GM23338 (cell line): Measurements from ENCODE around the gene C11orf24. TPM values are rescaled to one million over a fixed set of nuclear protein-coding genes. Genes with fewer than 3 reads are reported as not detected.
"Not testable (repeated sequence)": the region's sequence is repeated elsewhere in the genome, so short reads cannot be mapped to it uniquely, and the experiment has no call there.

Experiments used
- ATAC-seq: fragments of 200-7000 bp; cut with Tn5 transposase; 3 replicates; pipeline ENCODE4 v1.9.1; 2020
- DNase-seq: peaks from one replicate; pipeline ENCODE4 v3.0.0-alpha.2; 2015; ENCODE audit warnings: low spot score
- H2AFZ ChIP-seq: fragments of 200-600 bp; sonication (generic); 2 replicates; pipeline ENCODE4 v1.8.0; 2016; ENCODE audit warnings: antibody characterized with exemption, mild to moderate bottlenecking, moderate library complexity
- H3F3A ChIP-seq: fragments of 200-600 bp; sonication (generic); replicated peaks from 2 replicates; pipeline ENCODE4 v1.8.0; 2017; ENCODE audit warnings: antibody characterized with exemption, mixed run types, low read depth
- H3K27ac ChIP-seq: fragments of 200-600 bp; sonication (generic); 2 replicates; pipeline ENCODE4 v1.6.1; 2016; ENCODE audit warnings: low read depth
- H3K27me3 ChIP-seq: fragments of 200-600 bp; sonication (generic); 2 replicates; pipeline ENCODE4 v1.8.0; 2016; ENCODE audit warnings: mild to moderate bottlenecking, mixed run types, moderate library complexity; ENCODE audit not compliant: insufficient read depth
- H3K36me3 ChIP-seq: fragments of 200-600 bp; sonication (generic); 2 replicates; pipeline ENCODE4 v1.8.0; 2016; ENCODE audit warnings: mild to moderate bottlenecking; ENCODE audit not compliant: insufficient read depth
- H3K4me1 ChIP-seq: fragments of 200-600 bp; sonication (generic); 2 replicates; pipeline ENCODE4 v1.8.0; 2016; ENCODE audit warnings: mild to moderate bottlenecking, moderate library complexity; ENCODE audit not compliant: insufficient read depth
- H3K4me2 ChIP-seq: fragments of 200-600 bp; sonication (generic); 2 replicates; pipeline ENCODE4 v1.7.1; 2017; ENCODE audit warnings: mixed run types
- H3K4me3 ChIP-seq: fragments of 200-600 bp; sonication (generic); 2 replicates; pipeline ENCODE4 v1.6.1; 2016; ENCODE audit warnings: mixed run types
- H3K79me2 ChIP-seq: fragments of 200-600 bp; sonication (generic); replicated peaks from 2 replicates; pipeline ENCODE4 v1.8.0; 2017; ENCODE audit warnings: mild to moderate bottlenecking; ENCODE audit not compliant: insufficient read depth
- H3K9me2 ChIP-seq: fragments of 200-600 bp; sonication (generic); 2 replicates; pipeline ENCODE4 v1.8.0; 2017; ENCODE audit not compliant: insufficient read depth
- H4K20me1 ChIP-seq: fragments of 200-600 bp; sonication (generic); replicated peaks from 2 replicates; pipeline ENCODE4 v1.8.0; 2017; ENCODE audit warnings: mild to moderate bottlenecking; ENCODE audit not compliant: insufficient read depth
- H3K27ac Mint-ChIP-seq: 2 replicates; pipeline ENCODE4 v1.8.0; 2020; ENCODE audit warnings: inconsistent platforms, mild to moderate bottlenecking, moderate library complexity, mixed read lengths
- H3K27me3 Mint-ChIP-seq: 3 replicates; pipeline ENCODE4 v1.8.0; 2022; ENCODE audit warnings: low read depth, mild to moderate bottlenecking, moderate library complexity, mixed read lengths, inconsistent platforms; ENCODE audit not compliant: insufficient read depth, poor library complexity
- H3K36me3 Mint-ChIP-seq: 3 replicates; pipeline ENCODE4 v1.8.0; 2021; ENCODE audit warnings: low read depth, mild to moderate bottlenecking, inconsistent platforms, moderate library complexity, mixed read lengths
- H3K4me1 Mint-ChIP-seq: 3 replicates; pipeline ENCODE4 v1.8.0; 2020; ENCODE audit warnings: mild to moderate bottlenecking, inconsistent platforms, mixed read lengths
- H3K4me3 Mint-ChIP-seq: 3 replicates; pipeline ENCODE4 v1.8.0; 2021; ENCODE audit warnings: moderate library complexity, mild to moderate bottlenecking, inconsistent platforms, mixed read lengths
- H3K9me3 Mint-ChIP-seq: 3 replicates; pipeline ENCODE4 v1.8.0; 2020; ENCODE audit warnings: moderate library complexity, mild to moderate bottlenecking, inconsistent platforms, mixed read lengths
- CREB1 ChIP-seq: fragments of 250-450 bp; sonication (Bioruptor Pico); IDR thresholded peaks from 2 replicates; pipeline ENCODE4 v1.5.0; 2020; ENCODE audit warnings: low read depth, mild to moderate bottlenecking, moderate library complexity
- EZH2 ChIP-seq: fragments of 200-600 bp; sonication (generic); IDR thresholded peaks from one replicate; pipeline ENCODE4 v1.8.0; 2017; ENCODE audit warnings: antibody characterized with exemption, mild to moderate bottlenecking, low read depth; ENCODE audit not compliant: unreplicated experiment
- EZH2phosphoT487 ChIP-seq: fragments of 200-600 bp; sonication (generic); IDR thresholded peaks from one replicate; pipeline ENCODE4 v1.8.1; 2018; ENCODE audit warnings: antibody characterized with exemption; ENCODE audit not compliant: unreplicated experiment
- JUNB ChIP-seq: IDR thresholded peaks from one replicate; pipeline ENCODE4 v1.6.1; 2016; ENCODE audit warnings: antibody characterized with exemption; ENCODE audit not compliant: unreplicated experiment
- NANOG ChIP-seq: IDR thresholded peaks from 2 replicates; pipeline ENCODE4 v1.6.1; 2016; ENCODE audit warnings: antibody characterized with exemption, borderline replicate concordance
- POLR2AphosphoS5 ChIP-seq: IDR thresholded peaks from 2 replicates; pipeline ENCODE4 v1.6.1; 2016; ENCODE audit warnings: antibody characterized with exemption, low read depth
- ZNF114 ChIP-seq: fragments of 250-450 bp; sonication (Bioruptor Pico); IDR thresholded peaks from 2 replicates; pipeline ENCODE4 v1.5.0; 2020; ENCODE audit warnings: mild to moderate bottlenecking, moderate library complexity
- ZNF331 ChIP-seq: fragments of 250-450 bp; sonication (Bioruptor Pico); IDR thresholded peaks from 2 replicates; pipeline ENCODE4 v1.5.0; 2020; ENCODE audit warnings: low read depth, mild to moderate bottlenecking, moderate library complexity
- polyA plus RNA-seq: library from polyadenylated mRNA; unstranded; fragments of >200 nt; fragmentation: Nextera tagmentation; extraction: Ambion mirVana; gene quantifications from 2 replicates; pipeline ENCODE4 v1.2.1, GENCODE V29; 2016
- total RNA-seq: library from RNA; depleted of rRNA; stranded (reverse); fragments of >200 nt; shearing (Covaris generic); gene quantifications from 2 replicates; pipeline ENCODE4 v1.2.3, GENCODE V29; 2014
- TF ChIP-seq, protein P1 (sequence below), 2 experiments: fragments of 200-600 bp in 1 of 2; sonication (generic) in 1 of 2; conservative IDR thresholded peaks; 2 replicates each; pipeline versions ENCODE4 v1.5.1 to v1.6.1; 2016 to 2017; ENCODE audit warnings: antibody characterized with exemption in 2 of 2, low read depth in 2 of 2, mild to moderate bottlenecking in 2 of 2, moderate library complexity in 1 of 2
- TF ChIP-seq, protein P2 (sequence below): IDR thresholded peaks from 2 replicates; pipeline ENCODE4 v1.6.1; 2016; ENCODE audit warnings: antibody characterized with exemption

The C11orf24 gene
- total and polyA plus RNA-seq, 2 experiments from 2014 or later, result 49.8 to 57.5 TPM

GRCh38 chr11:68300076-68300830 lies 28.5 kb upstream of the C11orf24 start:
- no peaks in the 10 kb centered on the region for H3K79me2 ChIP-seq
- no peaks in the 10 kb centered on the region for H3K27me3 ChIP-seq
- DNase-seq, result no peak
- Mint-ChIP-seq H3K36me3 (peaks cover 13% of the 10 kb centered on the region; the same call in 2 of the 3 replicates), H3K27me3 (peaks cover 7% of the 10 kb centered on the region), H3K27ac (no peak overlapping the region), H3K9me3 (peaks cover 22% of the 10 kb centered on the region), H3K4me1 (no peaks in the 10 kb centered on the region), H3K4me3 (no peak overlapping the region)
- H3K36me3 ChIP-seq, result no peaks in the 10 kb centered on the region
- H3K4me3 ChIP-seq, result no peak overlapping the region
- no peak overlapping the region for H2AFZ ChIP-seq
- ATAC-seq, result no peak
- H3K4me1 ChIP-seq, result no peaks in the 10 kb centered on the region
- H4K20me1 ChIP-seq, result no peaks in the 10 kb centered on the region
- no peak for TF ChIP-seq CREB1 (CRISPR knock-in tag)
- TF ChIP-seq, protein P1, sequence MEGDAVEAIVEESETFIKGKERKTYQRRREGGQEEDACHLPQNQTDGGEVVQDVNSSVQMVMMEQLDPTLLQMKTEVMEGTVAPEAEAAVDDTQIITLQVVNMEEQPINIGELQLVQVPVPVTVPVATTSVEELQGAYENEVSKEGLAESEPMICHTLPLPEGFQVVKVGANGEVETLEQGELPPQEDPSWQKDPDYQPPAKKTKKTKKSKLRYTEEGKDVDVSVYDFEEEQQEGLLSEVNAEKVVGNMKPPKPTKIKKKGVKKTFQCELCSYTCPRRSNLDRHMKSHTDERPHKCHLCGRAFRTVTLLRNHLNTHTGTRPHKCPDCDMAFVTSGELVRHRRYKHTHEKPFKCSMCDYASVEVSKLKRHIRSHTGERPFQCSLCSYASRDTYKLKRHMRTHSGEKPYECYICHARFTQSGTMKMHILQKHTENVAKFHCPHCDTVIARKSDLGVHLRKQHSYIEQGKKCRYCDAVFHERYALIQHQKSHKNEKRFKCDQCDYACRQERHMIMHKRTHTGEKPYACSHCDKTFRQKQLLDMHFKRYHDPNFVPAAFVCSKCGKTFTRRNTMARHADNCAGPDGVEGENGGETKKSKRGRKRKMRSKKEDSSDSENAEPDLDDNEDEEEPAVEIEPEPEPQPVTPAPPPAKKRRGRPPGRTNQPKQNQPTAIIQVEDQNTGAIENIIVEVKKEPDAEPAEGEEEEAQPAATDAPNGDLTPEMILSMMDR (conservative IDR thresholded peaks at IDR 0.05; ENCODE audit: low read depth in 2 of 2), result peak; percentile 24 to 31; a peak in 2 of 4 replicates
- H3K27ac ChIP-seq, result no peak overlapping the region
- no peak overlapping the region for H3K4me2 ChIP-seq
- no peaks in the 10 kb centered on the region for H3F3A ChIP-seq
- 0 out of 2 replicates have a peak, but pooled peaks cover 2% of the 10 kb centered on the region for H3K9me2 ChIP-seq

- H3K4me3 Mint-ChIP-seq, result not testable (repeated sequence)
These were observed 27.7 kb upstream of the C11orf24 start for GRCh38 chr11:68299517-68299879.

DNA sequence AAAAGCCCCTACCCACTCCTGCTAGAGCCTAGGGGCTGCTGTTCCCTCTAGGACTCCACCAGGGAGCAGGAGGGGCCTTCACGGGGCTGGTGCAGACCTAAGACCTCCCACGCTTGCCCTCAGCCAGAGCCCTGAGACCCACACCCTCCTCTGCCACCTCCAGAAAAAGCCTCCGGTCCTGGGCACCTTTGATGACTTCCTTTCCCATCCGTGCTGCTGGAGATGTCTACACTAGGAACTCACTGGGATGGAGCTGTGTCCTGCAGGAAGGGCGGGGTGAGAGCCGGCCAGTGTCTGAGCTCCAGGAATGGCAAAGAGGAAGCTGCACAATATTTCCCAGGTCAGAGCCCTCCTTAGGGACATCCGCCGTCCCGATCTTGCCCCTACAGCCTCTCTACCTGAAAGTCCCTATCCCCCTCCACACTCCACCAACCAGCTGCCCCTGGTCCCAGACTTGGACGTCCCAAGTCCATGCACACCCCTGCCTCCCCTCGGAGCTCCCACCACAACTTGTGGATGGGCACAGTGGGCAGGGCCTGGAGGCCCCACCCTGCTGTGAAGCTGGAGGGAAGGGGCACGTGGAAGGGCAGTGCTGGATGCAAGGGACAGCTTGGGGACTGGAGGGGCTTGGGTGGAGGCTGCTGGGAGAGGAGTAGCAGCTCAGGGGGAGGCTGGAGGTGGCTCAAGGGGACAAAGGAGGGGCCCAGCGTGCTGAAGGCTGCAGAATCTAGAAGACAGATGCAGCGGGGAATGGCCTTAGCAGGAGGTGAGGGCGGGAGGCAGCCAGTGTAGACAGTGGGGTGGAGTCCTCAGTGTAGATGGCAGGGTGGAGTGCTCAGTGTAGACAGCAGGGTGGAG lies 27.1 kb upstream of the C11orf24 start:
- H3K36me3 Mint-ChIP-seq, result peaks cover 9% of the 10 kb centered on the region; the same call in 2 of the 3 replicates
- peaks cover 9% of the 10 kb centered on the region for H3K9me3 Mint-ChIP-seq
- Histone ChIP-seq H3K27ac (no peak overlapping the region), H2AFZ (peak overlapping the region; percentile 14; the same call in 1 of the 2 replicates), H3K36me3 (no peaks in the 10 kb centered on the region), H4K20me1 (no peaks in the 10 kb centered on the region), H3K4me2 (no peak overlapping the region), H3K27me3 (no peaks in the 10 kb centered on the region), H3K79me2 (no peaks in the 10 kb centered on the region), H3K9me2 (0 out of 2 replicates have a peak, but pooled peaks cover 2% of the 10 kb centered on the region), H3K4me1 (no peaks in the 10 kb centered on the region), H3F3A (no peaks in the 10 kb centered on the region), H3K4me3 (no peak overlapping the region)
- no peak for DNase-seq
- no peaks in the 10 kb centered on the region for H3K4me1 Mint-ChIP-seq
- no peak for ATAC-seq
- no peak overlapping the region for H3K4me3 Mint-ChIP-seq
- no peak overlapping the region for H3K27ac Mint-ChIP-seq
- peaks cover 7% of the 10 kb centered on the region for H3K27me3 Mint-ChIP-seq
- TF ChIP-seq, protein P2, sequence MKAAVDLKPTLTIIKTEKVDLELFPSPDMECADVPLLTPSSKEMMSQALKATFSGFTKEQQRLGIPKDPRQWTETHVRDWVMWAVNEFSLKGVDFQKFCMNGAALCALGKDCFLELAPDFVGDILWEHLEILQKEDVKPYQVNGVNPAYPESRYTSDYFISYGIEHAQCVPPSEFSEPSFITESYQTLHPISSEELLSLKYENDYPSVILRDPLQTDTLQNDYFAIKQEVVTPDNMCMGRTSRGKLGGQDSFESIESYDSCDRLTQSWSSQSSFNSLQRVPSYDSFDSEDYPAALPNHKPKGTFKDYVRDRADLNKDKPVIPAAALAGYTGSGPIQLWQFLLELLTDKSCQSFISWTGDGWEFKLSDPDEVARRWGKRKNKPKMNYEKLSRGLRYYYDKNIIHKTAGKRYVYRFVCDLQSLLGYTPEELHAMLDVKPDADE, result no peak
- TF ChIP-seq, protein P1 (conservative IDR thresholded peaks at IDR 0.05; ENCODE audit: low read depth in 2 of 2), result no peak
- TF ChIP-seq EZH2phosphoT487 (no peak), JUNB (no peak), EZH2 (no peak), POLR2AphosphoS5 (no peak), ZNF331 (CRISPR knock-in tag) (no peak), NANOG (no peak), ZNF114 (CRISPR knock-in tag) (no peak)

More at GRCh38 chr11:68299517-68299879, 27.7 kb upstream of the C11orf24 start:
- not testable (repeated sequence) for H3K27ac ChIP-seq, H3K79me2 ChIP-seq, H4K20me1 ChIP-seq, ATAC-seq, H3K36me3 ChIP-seq, H3K27ac Mint-ChIP-seq, H3K4me3 ChIP-seq, H3K4me1 ChIP-seq, H3F3A ChIP-seq, H3K9me2 ChIP-seq, H3K4me1 Mint-ChIP-seq, H3K27me3 ChIP-seq, DNase-seq, H2AFZ ChIP-seq, H3K27me3 Mint-ChIP-seq, H3K4me2 ChIP-seq
- Mint-ChIP-seq H3K9me3 (peaks cover 14% of the 10 kb centered on the region), H3K36me3 (peaks cover 13% of the 10 kb centered on the region; the same call in 2 of the 3 replicates)
